Neural cell (in vitro differentiated cells): ENCODE data around the gene RPS6KA5.

Experiments
- CTCF ChIP-seq: fragments of 450-650 bp; IDR thresholded peaks from 2 replicates; pipeline ENCODE4 v1.5.1; 2014; ENCODE audit warnings: antibody characterized with exemption, mild to moderate bottlenecking, moderate library complexity; ENCODE audit not compliant: poor library complexity, severe bottlenecking
- EP300 ChIP-seq: fragments of 450-650 bp; conservative IDR thresholded peaks from 2 replicates; pipeline ENCODE4 v1.6.1; 2014; ENCODE audit warnings: antibody characterized with exemption, mild to moderate bottlenecking, moderate library complexity; ENCODE audit not compliant: poor library complexity, severe bottlenecking
- EZH2 ChIP-seq: fragments of 200-600, 300-800 bp; shearing (Covaris generic), sonication (generic); IDR thresholded peaks from 2 replicates; pipeline ENCODE4 v1.6.1; 2014; ENCODE audit warnings: antibody characterized with exemption, low read length, borderline replicate concordance, mild to moderate bottlenecking; ENCODE audit not compliant: insufficient read depth, poor library complexity, severe bottlenecking
- MXI1 ChIP-seq: fragments of 450-650 bp; conservative IDR thresholded peaks from 2 replicates; pipeline ENCODE4 v1.6.1; 2014; ENCODE audit warnings: antibody characterized with exemption, mild to moderate bottlenecking; ENCODE audit not compliant: poor library complexity, severe bottlenecking
- POLR2AphosphoS5 ChIP-seq: IDR thresholded peaks from 2 replicates; pipeline ENCODE4 v1.6.1; 2012
- RAD21 ChIP-seq: fragments of 450-650 bp; conservative IDR thresholded peaks from 2 replicates; pipeline ENCODE4 v1.6.1; 2014; ENCODE audit warnings: antibody characterized with exemption, mild to moderate bottlenecking, moderate library complexity
- SMC3 ChIP-seq: fragments of 450-650 bp; conservative IDR thresholded peaks from 2 replicates; pipeline ENCODE4 v1.6.1; 2014; ENCODE audit warnings: antibody characterized with exemption, mild to moderate bottlenecking, moderate library complexity; ENCODE audit not compliant: poor library complexity
- TAF1 ChIP-seq: IDR thresholded peaks from 2 replicates; pipeline ENCODE4 v1.6.1; 2012; ENCODE audit warnings: low read depth

- TF ChIP-seq POLR2AphosphoS5 (no peak), CTCF (no peak), RAD21 (no peak), EZH2 (no peak), MXI1 (no peak), EP300 (no peak), TAF1 (no peak), SMC3 (no peak)
Observed at GRCh38 chr14:90999299-90999698, 61.1 kb downstream of the RPS6KA5 start.
